NCI-H510A (cell line): Measurements from ENCODE around the gene ITPKC.
A peak's percentile ranks its signal among the peaks of the same experiment; 100 is the strongest.

ENCODE experiments used
- DNase-seq: peaks from one replicate; lab custom pipeline; 2025; lab: John Stamatoyannopoulos, UW

Gene ITPKC

GRCh38 chr19:40740747-40741146 lies 23.8 kb downstream of the ITPKC start:
- no peak for DNase-seq

- DNase-seq: no peak
Observed at GRCh38 chr19:40741527-40742390, 24.8 kb downstream of the ITPKC start.

- DNase-seq: no peak
Observed at GRCh38 chr19:40742477-40742876, 25.6 kb downstream of the ITPKC start.

DNA sequence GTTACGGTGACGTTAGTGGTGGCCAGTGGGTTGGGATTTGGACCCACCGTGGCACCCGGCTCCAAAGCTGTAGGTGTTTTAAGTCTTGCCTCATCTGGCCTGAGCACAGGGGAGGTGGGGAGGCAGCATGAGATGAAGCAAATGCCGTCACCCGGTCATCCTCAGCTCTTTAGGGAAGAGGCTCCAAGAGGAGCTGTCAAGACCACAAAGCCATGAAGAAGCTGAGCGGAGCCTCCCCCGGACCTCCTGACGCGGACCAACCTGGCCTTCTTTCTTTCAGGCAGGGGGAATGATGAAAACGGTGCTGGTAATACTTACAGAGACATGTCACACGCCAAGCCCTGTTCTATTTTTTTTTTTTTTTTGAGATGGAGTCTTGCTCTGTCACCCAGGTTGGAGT lies 26.0 kb downstream of the ITPKC start:
- no peak for DNase-seq

GRCh38 chr19:40743926-40744325 lies 27.0 kb downstream of the ITPKC start:
- no peak for DNase-seq

- no peak for DNase-seq
Observed at GRCh38 chr19:40744554-40745401, 27.9 kb downstream of the ITPKC start.

- no peak for DNase-seq
Observed at GRCh38 chr19:40745402-40745780, 28.5 kb downstream of the ITPKC start.

- DNase-seq: no peak
Observed at GRCh38 chr19:40747536-40747935, 30.6 kb downstream of the ITPKC start.

DNA sequence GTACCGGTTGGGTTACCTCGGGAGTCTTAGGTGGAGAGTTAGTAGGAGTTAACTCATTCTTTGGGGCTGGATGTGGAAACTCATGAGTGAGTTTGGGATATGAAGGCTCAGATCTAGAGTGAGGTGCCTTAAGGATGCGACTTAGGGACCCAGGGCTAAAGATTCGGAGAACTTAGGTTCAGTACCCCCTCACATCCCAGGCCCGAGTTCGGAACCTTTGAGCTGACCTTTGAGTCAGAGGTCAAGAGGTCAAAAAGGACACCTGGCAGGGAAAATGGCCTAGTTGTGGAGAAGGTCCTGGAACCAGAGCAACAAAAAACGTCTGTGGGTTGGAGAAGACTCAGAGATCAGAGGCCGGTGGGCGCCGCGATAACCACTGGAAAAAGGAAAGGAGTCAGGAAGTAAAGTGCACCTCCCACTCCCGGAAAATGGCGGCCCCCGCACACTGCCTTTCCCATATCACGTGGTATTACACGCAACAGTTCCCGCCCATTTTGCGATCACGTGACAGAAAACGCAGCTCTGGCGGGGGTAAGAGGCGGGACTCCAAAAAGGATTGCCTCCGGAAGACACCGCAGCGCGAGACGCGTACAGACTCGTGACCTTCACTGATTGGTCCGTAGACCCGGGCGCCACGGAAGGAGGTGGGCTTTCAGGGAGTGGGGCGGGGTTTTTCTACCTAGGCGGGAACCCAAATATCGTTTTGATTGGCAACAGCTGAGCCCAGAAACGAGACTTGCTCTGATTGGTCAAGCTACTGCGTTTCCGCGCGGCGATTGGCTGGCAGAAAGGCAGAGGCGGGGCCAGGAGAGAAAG lies 33.4 kb downstream of the ITPKC start, which contains the start of gene ACTMAP:
ACTMAP (minus strand) TSS at position 420 of the 816 bp plus-strand sequence. CDS start 674 bp downstream, outside the sequence.
- peak; percentile 98 for DNase-seq

DNA sequence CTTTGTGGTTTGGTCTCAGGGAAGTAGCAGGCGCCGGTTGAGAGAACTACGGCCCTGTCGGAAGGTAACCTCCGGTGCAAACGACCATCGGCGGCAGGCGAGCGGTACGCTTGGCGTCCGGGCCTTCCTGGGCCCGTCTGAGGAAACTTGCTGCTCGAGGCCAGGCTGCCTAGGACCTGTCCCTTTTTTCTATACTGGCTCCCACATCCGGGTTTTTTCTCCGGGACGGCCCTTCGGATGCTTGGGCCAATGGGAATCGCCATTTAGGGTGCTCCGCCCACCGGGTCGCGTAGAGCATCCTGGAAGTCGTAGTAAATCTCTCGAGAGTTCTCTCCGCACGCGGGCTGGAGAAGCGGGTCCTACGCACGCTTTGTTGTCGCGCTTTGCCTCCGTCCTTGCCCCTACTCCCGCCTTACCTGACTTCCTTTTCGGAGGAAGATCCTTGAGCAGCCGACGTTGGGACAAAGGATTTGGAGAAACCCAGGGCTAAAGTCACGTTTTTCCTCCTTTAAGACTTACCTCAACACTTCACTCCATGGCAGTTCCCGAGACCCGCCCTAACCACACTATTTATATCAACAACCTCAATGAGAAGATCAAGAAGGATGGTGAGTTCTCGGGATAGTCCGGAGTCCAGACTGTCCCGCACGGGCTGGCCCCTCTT lies 34.1 kb downstream of the ITPKC start, which contains the start of gene SNRPA:
SNRPA (plus strand) TSS at position 330 of the 664 bp plus-strand sequence; CDS start at position 536, 206 bp downstream.
- peak; percentile 96 for DNase-seq

- no peak for DNase-seq
Observed at GRCh38 chr19:40752257-40752781, 35.4 kb downstream of the ITPKC start.

DNA sequence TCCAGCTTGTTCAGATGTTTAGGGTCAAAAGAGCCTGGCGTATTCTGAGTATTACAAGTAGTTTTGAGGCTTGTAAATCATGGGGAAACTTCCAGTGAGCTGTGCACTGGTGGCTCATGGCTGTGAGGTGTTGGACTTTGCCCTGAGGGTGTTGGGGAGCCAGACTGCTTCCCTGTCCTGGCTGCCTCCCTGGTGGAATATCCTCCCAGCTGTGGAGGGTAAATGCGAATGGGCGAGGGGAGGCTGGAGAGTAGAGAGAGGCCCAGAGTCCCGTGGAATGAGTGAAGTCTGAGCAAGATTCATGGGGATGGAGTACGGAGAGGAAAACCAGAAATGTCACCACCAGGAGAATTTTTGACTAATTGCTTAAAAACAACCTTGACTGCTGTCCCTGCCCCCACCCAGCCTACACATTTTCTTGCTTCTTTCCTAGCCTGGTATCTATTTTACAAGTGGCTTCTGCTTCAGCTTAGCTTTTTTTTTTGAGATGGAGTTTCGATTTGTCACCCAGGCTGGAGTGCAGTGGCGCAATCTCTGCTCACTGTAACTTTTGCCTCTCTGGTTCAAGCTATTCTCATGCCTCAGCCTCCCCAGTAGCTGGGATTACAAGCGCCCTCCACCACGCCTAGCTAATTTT lies 37.8 kb downstream of the ITPKC start:
- DNase-seq: no peak

DNA sequence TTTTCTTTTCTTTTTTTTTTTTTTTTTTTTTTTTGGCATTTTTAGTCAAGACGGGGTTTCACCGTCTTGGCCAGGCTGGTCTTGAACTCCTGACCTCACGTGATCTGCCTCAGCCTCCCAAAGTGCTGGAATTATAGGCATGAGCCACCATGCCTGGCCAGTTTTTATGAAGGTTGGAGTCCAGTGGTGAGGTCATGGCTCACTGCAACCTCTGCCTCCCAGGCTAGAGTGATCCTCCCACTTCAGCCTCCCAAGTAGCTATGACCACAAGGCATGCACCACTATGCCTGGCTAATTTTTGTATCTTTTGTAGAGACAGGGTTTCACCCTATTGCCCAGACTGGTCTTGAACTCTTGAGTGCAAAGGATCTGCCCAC lies 38.3 kb downstream of the ITPKC start:
- no peak for DNase-seq

DNA sequence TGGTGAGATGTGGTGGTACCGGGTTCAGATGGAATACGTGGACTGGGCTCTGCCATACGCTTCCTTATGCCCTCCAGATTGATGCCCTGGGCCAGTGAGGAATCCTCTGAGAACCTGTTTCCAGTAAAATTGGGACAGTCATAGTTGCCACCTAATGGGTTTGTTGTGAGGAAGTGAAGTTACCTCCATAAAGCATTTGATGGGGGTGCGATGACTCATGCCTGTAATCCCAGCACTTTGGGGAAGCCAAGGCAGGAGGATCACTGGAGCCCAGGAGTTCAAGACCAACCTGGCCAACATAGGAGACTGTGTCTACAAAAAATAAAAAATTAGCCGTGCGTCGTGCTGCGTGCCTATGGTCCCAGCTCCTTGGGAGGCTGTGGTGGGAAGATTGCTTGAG lies 38.9 kb downstream of the ITPKC start:
- DNase-seq: no peak

- no peak for DNase-seq
Observed at GRCh38 chr19:40756502-40757110, 39.7 kb downstream of the ITPKC start.

GRCh38 chr19:40758491-40758890 lies 41.6 kb downstream of the ITPKC start:
- DNase-seq: no peak

- no peak for DNase-seq
Observed at GRCh38 chr19:40759352-40759751, 42.4 kb downstream of the ITPKC start.

DNA sequence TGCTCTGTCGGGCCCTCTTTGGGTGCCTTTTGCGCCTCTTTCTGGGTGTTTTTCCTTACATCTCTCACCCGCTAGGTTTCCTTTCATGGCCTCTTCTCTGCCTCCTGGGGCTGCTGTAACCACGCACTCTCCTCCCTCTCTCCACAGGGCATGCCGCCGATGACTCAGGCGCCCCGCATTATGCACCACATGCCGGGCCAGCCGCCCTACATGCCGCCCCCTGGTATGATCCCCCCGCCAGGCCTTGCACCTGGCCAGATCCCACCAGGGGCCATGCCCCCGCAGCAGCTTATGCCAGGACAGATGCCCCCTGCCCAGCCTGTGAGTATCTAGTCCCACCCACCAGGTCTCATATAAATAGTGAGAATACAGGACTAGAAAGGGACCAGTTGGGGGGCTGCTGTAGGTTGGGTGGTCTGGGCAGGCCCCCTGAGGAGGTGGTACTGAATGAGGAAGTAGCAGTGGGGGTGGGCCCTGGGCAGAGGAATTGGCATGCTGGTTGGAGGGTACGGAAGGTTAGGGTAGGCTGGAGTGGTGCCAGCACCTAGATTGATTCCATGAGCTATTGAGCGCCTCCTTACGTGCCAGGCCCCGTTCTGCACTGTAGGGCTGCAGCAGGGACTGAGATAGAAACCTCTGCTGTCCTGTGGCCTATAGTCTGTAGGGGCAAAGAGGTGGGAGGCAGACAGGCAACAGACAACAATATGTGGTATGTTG lies 46.0 kb downstream of the ITPKC start:
- no peak for DNase-seq

- no peak for DNase-seq
Observed at GRCh38 chr19:40763526-40763925, 46.6 kb downstream of the ITPKC start.

DNA sequence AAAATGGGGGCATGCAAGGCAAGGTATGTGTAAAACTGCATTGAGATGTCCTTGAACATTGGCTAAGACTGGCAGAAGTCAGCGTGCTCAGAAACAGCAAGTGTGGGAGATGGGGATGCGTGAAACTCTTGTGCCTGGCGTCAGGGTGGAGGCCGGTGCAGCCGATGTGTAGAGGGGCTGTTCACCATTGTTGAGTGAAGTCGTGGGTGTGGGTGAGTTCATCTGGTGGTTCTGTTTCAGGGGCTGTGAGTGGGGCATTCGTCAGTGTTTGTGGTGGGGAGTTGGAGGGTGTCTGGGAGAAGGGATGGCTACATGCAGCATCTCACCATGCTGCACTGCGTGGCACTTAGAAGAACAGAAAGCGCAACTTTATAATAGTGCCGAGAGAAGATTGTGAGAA lies 47.1 kb downstream of the ITPKC start:
- no peak for DNase-seq
